ENCODE results near the gene TGFBRAP1.

Gene TGFBRAP1

GRCh38 chr2:105313877-105314276, 15.7 kb downstream of the TGFBRAP1 start:
- no peak for DNase-seq

DNA sequence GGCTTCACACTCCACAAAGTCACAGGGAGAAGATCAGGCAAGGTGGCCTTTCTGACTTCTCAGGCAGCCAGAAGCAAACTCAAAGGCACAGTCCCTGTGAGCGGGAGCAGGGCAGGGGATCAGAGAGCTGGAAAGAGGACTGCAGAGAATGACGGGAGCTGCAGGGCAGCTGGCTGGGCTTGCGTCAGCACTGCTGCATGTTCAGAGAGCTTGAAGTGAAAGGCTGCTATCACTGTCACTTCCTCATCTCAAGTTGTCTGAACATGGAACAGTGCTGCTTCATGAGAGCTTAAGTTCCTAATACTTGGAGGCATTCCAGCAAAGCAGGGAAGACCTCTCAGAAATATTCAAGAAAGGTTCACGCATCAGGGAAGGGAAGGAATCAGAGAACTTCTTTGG, 20.4 kb downstream of the TGFBRAP1 start:
- no peak for DNase-seq

DNA sequence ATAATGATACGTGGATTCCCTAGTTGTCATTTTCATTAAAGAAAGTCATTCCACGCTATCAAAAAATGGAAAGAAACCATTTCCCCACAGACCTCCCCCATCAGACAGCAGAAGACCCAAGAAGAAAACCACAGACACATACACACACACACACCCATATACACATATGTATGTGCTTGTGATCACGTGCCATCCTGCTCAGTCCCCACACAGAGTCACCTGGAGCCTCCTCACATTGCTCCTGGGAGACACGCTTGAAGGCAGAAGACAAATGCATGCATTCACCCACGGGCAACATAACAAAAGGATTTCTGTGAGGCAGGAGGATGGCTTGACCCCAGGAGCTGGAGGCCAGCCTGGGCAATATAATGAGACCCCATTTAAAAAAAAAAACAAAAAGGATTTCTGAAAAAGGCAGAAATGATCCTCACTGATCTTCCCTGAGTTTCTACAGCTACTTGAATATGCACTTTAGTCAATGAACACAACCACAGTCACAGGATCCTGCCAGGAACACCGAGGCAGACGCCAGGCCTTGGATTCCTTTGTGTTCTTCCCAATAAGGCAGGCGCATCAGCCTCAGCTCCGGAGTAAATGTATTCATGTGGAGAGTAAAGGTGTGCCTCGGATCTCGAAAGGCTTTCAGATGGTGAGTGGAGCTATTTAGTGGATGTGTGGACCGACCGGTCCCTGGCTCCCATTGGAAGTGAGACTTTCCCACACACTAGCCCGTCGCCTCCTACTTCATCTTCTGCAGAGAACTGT, 21.0 kb downstream of the TGFBRAP1 start:
- DNase-seq: no peak

GRCh38 chr2:105307962-105308361, 21.6 kb downstream of the TGFBRAP1 start:
- no peak for DNase-seq

DNA sequence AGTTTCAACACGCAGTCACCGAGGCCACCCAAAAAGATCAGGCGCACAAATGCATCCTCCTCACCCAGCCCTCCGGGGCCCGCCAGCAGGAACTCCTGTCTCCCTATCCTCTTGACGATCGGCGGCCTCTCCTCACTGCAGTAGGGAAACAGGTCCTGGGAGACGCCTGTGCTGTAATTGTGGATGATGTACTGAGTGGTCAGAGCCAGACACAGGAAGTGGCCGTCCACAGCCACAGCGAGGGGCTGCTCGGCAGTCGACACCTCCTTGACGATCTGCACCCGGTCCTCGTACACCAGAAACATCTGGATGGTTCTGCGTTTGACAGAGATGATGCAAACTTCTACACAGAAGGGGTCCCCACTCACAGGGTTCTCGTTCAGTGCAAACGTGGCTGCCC, 22.0 kb downstream of the TGFBRAP1 start:
- no peak for DNase-seq

DNA sequence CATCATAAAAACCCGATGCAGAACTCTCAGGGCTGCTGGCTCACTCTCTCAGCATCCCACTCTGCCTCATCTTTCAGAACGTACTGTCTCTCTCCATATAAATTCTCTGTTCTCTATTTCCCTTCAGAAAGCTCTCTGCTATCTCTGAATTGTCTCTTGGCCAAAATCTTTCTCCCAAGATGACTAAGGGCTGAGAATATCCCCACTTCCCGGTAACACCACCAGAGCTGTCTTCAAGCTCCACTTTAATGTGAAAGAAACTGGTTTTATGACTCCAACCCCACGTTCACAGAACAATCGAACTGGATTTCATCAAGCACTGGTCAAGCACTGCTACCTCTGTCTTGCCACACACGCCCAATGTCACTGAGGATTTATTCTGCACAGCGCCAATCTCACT, 22.4 kb downstream of the TGFBRAP1 start:
- no peak for DNase-seq

DNA sequence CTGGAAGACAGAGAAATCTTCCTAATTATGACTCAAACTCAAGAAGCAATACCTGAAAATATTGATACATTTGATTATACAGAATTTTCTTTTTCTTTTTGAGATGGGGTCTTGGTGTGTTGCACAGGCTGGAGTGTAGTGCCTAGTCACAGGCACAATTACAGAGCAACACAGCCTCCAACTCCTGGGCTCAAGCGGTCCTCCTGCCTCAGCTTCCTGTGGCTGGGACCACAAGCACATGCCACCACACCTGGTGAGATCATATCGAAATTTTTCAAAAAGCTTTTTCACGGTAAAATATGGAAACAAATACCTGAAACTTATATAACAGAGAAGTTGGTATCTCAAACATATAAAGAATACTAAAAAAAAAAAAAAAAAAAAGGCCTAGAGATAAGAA, 27.9 kb downstream of the TGFBRAP1 start:
- DNase-seq: no peak

DNA sequence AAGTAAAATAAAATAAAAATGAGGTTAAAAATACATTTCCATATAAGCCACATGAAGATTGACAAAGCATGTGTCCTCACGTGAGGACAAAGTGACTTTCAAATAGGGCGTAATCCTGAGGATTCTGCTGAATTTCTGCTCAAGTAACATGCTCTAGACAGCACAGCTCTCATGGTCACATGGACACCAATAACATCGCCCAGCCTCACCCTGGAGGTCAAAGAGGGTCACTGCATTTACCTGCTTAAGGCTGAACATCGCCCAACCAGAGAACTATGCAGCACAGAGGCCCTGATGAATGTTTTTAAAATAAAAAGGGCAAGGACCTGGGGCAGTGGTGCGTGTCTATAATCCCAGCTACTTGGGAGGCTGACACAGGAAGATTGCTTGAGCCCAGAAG, 30.2 kb downstream of the TGFBRAP1 start:
- no peak for DNase-seq

DNA sequence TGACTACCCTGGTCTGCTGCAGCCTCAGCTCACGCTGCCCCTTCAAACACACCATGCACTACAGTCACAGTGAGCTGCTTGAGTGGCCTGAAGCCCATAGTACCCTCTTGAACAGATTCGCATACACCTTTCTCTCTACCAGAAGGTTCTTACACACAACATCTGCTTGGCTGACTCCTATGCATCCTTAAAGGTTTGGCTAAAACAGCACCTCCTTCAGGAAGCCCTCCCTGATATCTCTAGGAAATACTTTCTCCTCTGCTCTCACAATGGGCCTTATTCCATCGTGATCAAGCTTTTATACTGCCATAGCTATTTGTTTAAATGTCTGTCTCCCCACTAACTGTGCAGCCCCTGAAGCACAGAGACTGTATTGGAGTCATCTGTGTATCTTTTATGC, 31.5 kb downstream of the TGFBRAP1 start:
- DNase-seq: no peak

GRCh38 chr2:105297216-105297615, 32.3 kb downstream of the TGFBRAP1 start:
- DNase-seq: no peak

DNA sequence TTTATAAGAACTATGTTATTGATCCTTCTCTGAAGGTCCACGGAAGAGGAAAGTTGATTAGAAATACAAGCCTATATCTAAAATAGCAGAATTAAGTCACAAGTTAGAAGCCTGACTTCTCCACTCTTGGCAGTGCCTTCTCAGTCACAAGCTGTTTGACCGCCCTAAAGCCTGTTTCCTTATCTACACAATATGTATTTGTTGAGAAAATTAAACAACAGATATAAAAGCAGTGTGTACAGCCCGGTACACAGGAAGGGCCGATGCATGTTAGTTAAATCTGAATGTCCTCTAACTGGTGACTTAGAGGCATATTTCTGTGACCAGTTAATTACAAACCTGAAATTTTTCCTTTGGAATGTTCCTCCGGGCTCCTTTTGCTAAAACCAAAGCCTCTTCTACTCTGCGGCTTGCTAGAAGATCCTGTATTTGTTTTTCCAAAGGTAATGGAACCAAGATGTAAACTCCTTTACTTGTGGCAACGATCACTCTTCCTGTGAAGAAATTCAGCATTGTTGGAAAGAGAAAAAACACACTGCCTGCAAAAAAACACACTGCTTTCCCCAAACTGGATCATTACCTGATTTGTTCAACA, 33.4 kb downstream of the TGFBRAP1 start:
- no peak for DNase-seq

GRCh38 chr2:105294844-105295481, 34.6 kb downstream of the TGFBRAP1 start:
- no peak for DNase-seq

GRCh38 chr2:105294046-105294445, 35.5 kb downstream of the TGFBRAP1 start:
- no peak for DNase-seq

GRCh38 chr2:105291981-105292380, 37.6 kb downstream of the TGFBRAP1 start:
- DNase-seq: no peak

- DNase-seq: no peak
These were observed 38.4 kb downstream of the TGFBRAP1 start for GRCh38 chr2:105290981-105291660.

DNA sequence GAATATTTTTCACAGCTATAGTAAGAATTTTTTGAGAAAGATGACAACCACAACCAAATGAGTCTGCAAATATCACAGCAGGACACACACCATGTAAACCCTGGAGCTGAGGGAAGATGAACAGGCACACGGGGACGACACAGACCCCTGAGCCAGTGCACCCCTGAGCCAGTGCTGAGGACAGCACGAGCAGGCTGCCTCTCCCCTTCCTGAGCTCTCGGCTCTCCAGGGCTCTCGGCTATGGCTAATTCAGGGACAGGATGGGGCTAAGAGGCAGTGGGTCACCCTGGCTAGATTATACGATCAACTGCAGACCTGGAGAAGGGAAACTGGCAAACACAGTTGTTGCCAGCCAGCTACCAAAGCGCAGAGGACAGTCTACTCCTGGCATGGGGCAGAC, 41.4 kb downstream of the TGFBRAP1 start:
- no peak for DNase-seq

DNA sequence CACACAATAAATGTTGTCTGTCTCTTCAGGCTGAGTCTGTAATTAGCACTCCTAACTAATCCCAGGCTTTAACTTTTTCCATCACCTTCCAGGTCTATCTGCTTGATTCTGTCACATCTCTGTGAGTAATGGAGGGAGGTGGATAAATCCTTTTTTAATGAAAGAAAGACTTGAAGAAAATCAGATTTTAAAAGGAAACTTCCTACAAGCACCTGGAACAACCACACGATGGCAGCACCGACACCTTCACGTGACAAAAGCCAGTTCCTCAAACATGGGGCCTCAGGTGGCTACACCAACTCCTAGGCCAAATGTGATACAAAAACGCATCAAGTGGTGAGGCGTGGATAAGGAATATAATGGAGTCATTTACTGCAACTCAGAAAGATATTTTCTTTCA, 41.8 kb downstream of the TGFBRAP1 start:
- no peak for DNase-seq

DNA sequence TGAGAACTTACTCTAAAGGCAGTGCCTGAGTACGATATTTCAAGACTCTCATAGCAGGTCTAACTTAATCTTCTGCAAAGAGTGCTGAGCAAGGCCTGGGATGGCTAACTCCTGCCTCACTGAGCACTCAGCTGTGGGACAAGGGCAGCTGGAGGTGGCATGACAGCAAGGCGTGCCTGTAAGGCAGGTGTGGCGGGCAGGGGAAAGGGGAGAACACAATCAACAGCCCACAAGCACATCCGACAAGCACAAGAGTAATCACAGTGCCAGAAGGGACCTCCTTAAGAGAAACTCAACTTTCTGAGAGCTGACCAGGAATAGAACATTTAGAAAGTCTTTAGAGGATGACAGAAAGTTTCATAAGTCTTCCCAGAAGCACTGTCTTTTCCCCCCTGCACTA, 46.0 kb downstream of the TGFBRAP1 start:
- no peak for DNase-seq

GRCh38 chr2:105280281-105280680, 49.3 kb downstream of the TGFBRAP1 start:
- no peak for DNase-seq

DNA sequence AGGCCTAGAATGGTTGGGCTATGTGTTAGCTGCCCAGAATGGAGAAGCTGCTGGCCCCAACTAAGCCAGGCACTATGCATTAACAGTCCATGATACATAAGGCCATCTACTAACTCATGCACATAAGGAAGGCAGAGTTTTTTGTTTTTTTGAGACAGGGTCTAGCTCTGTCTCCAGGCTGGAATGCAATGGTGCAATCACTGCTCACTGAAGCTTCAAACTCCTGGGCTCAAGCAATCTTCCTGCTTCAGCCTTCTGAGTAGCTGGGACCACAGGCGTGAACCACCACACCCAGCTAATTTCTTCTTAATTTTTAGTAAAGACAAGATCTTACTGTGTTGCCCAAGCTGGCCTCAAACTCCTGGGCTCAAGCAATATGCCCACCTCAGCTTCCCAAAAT, 50.4 kb downstream of the TGFBRAP1 start:
- no peak for DNase-seq

DNA sequence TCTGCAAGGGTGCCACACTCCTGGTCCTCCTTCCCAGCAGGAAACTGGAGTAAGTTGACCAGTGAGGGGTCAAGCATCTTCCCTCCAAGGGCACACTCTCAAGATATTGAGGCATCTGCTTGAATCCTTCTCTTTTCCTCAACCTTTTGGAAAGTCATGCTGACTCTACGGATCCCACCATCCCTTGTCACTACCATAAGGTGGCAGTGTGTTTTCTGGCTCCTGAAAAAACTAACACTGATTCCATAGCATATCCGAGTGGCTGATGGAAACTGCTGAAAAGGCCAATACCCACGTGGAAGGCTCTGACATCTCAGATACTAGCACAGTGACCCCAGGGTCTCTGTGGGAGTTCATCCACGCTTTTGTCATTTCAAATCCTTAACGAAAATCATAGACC, 50.9 kb downstream of the TGFBRAP1 start:
- DNase-seq: no peak

- no peak for DNase-seq
These were observed 55.5 kb downstream of the TGFBRAP1 start for GRCh38 chr2:105274046-105274445.

DNA sequence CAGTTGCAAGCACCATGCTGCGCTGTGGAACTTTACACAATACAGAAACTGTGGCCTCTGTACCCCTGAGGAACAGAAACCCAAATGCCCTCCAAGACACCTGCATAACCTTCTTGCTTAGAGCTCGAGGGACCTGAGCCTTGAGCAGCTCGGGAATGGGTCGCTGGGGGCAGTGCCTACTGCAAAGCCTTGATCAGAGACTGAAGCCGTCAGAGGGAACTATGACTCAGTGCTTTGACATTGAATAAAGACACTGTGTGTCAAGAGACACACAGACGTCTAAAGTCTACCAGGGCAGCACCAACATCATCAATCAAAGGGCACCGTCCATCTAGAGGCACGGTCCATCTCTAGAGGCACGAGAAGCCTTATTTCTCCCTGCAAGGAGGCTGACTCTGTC, 57.4 kb downstream of the TGFBRAP1 start:
- no peak for DNase-seq
